Measurements from ENCODE around the gene CA5A.
"Not testable (repeated sequence)": the region's sequence is repeated elsewhere in the genome, so short reads cannot be mapped to it uniquely, and the experiment has no call there.

DNA sequence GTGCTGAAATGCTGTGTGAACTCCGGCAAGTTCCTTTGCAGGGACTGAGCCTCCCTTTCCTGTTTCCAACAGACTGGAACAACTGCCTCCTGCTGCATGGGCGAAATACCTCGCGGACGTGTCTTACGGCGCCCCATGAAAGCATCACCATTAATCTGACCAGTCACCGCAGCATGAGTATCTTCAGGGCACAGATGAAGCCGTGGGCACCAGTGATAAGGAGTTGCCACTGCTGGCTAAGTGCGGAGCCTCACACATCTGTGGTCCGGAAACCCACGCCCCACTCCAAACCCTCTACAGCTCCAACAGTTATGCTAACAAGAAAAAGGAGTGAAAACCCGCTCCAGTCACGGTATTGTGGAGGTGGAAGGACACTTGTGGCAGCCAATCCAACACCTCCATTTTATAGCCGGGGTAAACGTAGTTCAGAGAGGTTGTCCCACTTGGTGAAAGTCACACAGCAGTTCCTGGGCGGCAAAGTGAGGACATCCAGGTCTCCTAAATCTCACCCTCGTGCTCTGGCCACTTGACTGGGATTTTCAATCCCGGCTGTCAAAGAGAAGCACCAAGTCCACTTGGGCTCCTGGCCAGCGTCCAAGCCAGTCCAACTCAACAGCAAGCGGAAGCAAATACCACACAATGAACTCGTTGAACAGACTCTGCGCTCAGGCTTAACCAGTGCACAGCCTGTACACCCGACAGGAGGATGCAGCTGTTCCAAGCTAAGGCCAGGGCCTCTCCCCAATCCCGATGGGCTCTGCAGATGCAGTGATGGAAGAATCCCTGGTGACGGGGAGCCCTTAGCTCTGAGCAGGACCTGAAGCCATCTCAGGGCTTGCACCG, 78.0 kb downstream of the CA5A start:
- not testable (repeated sequence) for TF ChIP-seq EP300 (IDR thresholded peaks at IDR 0.05; ENCODE audit: borderline replicate concordance); EGR1 (IDR thresholded peaks at IDR 0.05); CREB1 (IDR thresholded peaks at IDR 0.05; ENCODE audit: low read depth)
